Adrenal gland (tissue), 12 donors: ENCODE data around the gene SLC25A22. TPM values are rescaled to one million over a fixed set of nuclear protein-coding genes. Genes with fewer than 3 reads are reported as not detected.

Experiments used
- DNase-seq, 7 donors: peaks; one replicate each; pipeline ENCODE4 v3.0.0-alpha.2; 2019 to 2020
- H3K27ac ChIP-seq, 5 donors: fragments of 200-600 bp; sonication (generic) in 4 of 5; 1 replicate in 3 of 5; 2 replicates in 2 of 5; pipeline versions ENCODE4 v1.5.1 to v1.8.0; 2016 to 2020; ENCODE audit warnings: mild to moderate bottlenecking in 1 of 5
- H3K27me3 ChIP-seq: fragments of 200-600 bp; 2 replicates; pipeline ENCODE4 v1.8.0; 2021
- H3K36me3 ChIP-seq, 2 donors: fragments of 200-600 bp; replicated peaks in 1 of 2; 1 replicate in 1 of 2; 2 replicates in 1 of 2; pipeline versions ENCODE4 v1.5.1 to v1.8.0; 2018 to 2022
- H3K4me1 ChIP-seq, 2 donors: fragments of 200-600 bp; replicated peaks in 1 of 2; 1 replicate in 1 of 2; 2 replicates in 1 of 2; pipeline versions ENCODE4 v1.5.1 to v1.8.0; 2018 to 2021
- H3K4me3 ChIP-seq, 4 donors: fragments of 200-600 bp; sonication (generic) in 3 of 4; one replicate each; pipeline ENCODE4 v1.5.1; 2016 to 2018
- H3K9me3 ChIP-seq, 3 donors: fragments of 200-600 bp; sonication (generic) in 1 of 3; replicated peaks in 1 of 3; 1 replicate in 2 of 3; 2 replicates in 1 of 3; pipeline versions ENCODE4 v1.5.1 to v1.8.0; 2016 to 2021
- CTCF ChIP-seq, 6 experiments: fragments of 450-650 bp in 4 of 6; fragments of 200-600 bp in 2 of 6; sonication (generic) in 1 of 6; IDR thresholded peaks; 1 replicate in 5 of 6; 2 replicates in 1 of 6; pipeline versions ENCODE4 v1.5.1 to v1.8.0; 2016 to 2021; ENCODE audit warnings: antibody characterized with exemption in 6 of 6, mild to moderate bottlenecking in 2 of 6, moderate library complexity in 1 of 6
- POLR2A ChIP-seq, 2 donors: fragments of 450-650 bp; IDR thresholded peaks; one replicate each; pipeline ENCODE4 v1.6.1; 2017; ENCODE audit warnings: antibody characterized with exemption in 2 of 2, mild to moderate bottlenecking in 2 of 2, moderate library complexity in 1 of 2
- WGBS, 4 donors: extraction: QIAGEN DNeasy Blood & Tissue Kit in 2 of 4; methylation state at CpG; one replicate each; pipeline versions ENCODE4 v1.1.5 to v1.1.7; 2013 to 2017; 5-methylcytosine and 5-hydroxymethylcytosine counted together
- intact Hi-C, 2 donors: fragments of 100-400 bp; cut with DNase I; formaldehyde crosslinking; loops; one replicate each; pipeline versions ENCODE4 v1.14.1 to v1.15.0; 2022 to 2023
- polyA plus RNA-seq, 3 donors: library from polyadenylated mRNA; stranded (reverse); fragments of 200-250 nt in 2 of 3; fragments of 350-450 nt in 1 of 3; fragmentation: Illumina TruSeq in 1 of 3; extraction: RNeasy Lipid Tissue Mini Kit (QIAGEN cat#74804) in 1 of 3; gene quantifications; one replicate each; pipeline ENCODE4 v1.2.3, GENCODE V29; 2013 to 2014
- total RNA-seq, 9 donors: library from RNA; depleted of rRNA in 4 of 9; stranded (reverse); fragments of >200 nt in 4 of 9; fragments of 120-200 nt in 1 of 9; fragmentation: NEBNext Ultra II Directional in 1 of 9; extraction: Animal tissue kit (Norgen Biotek cat#: 25700) in 1 of 9; gene quantifications; one replicate each; pipeline versions ENCODE4 v1.1.0 to v1.2.4, GENCODE V29; 2013 to 2023
- donor health status: healthy with polysubstance abuse.
- donor health status: Bipolar disorder and iron deficiency.
- donor health status: DM: yes; HTN: yes; CAD: no.
- donor health status: DM: no; HTN: no; CAD: no.
- donor health status: DM: no; HTN: no; CAD: no.
- donor health status: DM: yes; HTN: yes; CAD: no.

The SLC25A22 gene
- total and polyA plus RNA-seq, 12 donors = 7.7 to 41.3 (median 15.3) TPM

DNA sequence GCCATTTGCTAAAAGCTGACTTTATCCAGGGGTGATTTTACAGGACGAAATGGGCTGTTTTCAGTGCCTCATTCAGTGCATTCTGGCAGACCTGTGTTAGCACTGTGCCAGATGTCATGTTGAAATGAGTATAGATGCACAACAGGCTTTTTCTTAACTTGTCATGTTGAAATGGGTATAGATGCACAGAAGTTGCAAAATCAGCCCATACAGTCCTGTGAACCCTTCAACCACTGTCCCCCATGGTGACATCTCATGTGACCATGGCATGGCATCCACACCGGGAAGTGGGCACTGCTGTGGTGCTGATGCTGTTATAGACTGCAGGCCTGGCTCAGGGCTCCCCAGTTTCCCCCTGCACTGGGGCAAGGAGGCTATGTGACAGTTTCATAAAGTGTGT is 48.4 kb downstream of the SLC25A22 start:
- TF ChIP-seq CTCF (IDR thresholded peaks at IDR 0.05) (no peak), POLR2A (IDR thresholded peaks at IDR 0.05) (no peak)
- Histone ChIP-seq H3K27me3 (no peaks in the 10 kb centered on the region), H3K9me3 (no peaks in the 10 kb centered on the region), H3K36me3 (no peaks in the 10 kb centered on the region), H3K4me1 (peaks cover 20 to 25% of the 10 kb centered on the region in 2 donors), H3K27ac (no peak overlapping the region), H3K4me3 (no peak overlapping the region)
- no peak for DNase-seq
- intact Hi-C loops = no loop called here
- WGBS, 4 donors = 57 to 76% (median 64%) methylated on average over 2 of the region's 2 CpGs

GRCh38 chr11:748007-748359 is 50.1 kb downstream of the SLC25A22 start:
- WGBS, 4 donors = 13 to 45% (median 21%) methylated on average over 6 to 18 of the region's 18 CpGs
- Histone ChIP-seq H3K4me3 (peak overlapping the region; percentile 35 to 90 (median 72)), H3K36me3 (no peaks in the 10 kb centered on the region), H3K27me3 (no peaks in the 10 kb centered on the region), H3K9me3 (no peaks in the 10 kb centered on the region), H3K4me1 (peaks cover 20 to 25% of the 10 kb centered on the region in 2 donors), H3K27ac (peak overlapping the region in 2 of 5 donors; percentile 79 to 87)
- TF ChIP-seq POLR2A (IDR thresholded peaks at IDR 0.05) (no peak), CTCF (IDR thresholded peaks at IDR 0.05) (no peak)
- DNase-seq = peak in 2 of 7 donors; percentile 22 to 37
- intact Hi-C loops = no loop called here

DNA sequence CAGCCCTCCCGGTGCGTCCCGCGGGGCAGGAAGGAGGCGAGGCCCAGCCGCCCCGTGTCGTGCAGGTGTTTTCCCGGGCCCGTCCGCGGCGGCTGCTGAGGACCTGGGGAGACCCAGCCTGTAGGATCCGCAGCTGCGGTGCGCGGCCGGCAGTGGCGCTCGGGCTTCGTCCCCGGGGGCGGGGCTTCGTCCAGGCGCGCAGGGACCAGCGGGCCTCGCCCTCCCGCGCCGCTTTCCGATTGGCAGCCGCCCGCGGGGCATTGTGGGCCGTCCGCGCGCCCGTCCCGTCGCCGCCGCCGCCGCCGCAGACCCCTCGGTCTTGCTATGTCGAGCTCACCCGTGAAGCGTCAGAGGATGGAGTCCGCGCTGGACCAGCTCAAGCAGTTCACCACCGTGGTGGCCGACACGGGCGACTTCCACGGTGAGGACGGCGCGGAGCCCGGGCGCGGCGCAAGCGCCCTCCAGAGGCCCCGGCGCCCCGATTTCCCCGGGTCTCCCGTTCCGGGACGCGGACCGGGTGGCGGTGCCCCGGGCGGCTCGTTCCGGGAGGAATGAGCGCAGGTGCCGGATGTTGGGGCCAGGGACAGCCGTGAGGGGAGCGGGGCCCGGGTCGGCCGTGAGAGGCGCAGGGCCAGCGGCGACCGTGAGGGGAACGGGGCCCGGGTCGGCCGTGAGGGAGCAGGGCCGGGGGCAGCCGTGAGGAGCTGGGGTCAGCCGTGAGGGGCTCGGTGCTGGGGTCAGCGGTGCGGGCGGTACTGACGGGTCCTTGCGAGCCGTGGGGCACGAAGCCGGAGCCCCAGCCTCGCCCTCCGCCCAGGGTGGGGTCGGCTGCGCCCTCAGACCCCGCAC is 50.7 kb downstream of the SLC25A22 start, which contains the start of gene TALDO1:
TSS of gene TALDO1 (plus strand) at position 307 of the 849 bp plus-strand sequence. CDS start at position 325, 18 bp downstream.
- Histone ChIP-seq H3K27me3 (no peaks in the 10 kb centered on the region), H3K27ac (peak within 1 kb of the TSS in 4 of 5 donors; percentile 56 to 87 (median 76)), H3K36me3 (no peaks in the 10 kb centered on the region), H3K9me3 (no peaks in the 10 kb centered on the region), H3K4me1 (peaks cover 20 to 25% of the 10 kb centered on the region in 2 donors), H3K4me3 (peak within 1 kb of the TSS; percentile 35 to 90 (median 72))
- 0 to 4% (median 1%) methylated on average over 5 to 112 of the region's 112 CpGs for WGBS, 4 donors
- TF ChIP-seq CTCF (IDR thresholded peaks at IDR 0.05) (peak in 4 of 6 experiments; percentile 7 to 34 (median 18)), POLR2A (IDR thresholded peaks at IDR 0.05) (peak; percentile 36 to 73)
- intact Hi-C loops = no loop called here
- DNase-seq = peak; percentile 88 to 94 (median 91)

DNA sequence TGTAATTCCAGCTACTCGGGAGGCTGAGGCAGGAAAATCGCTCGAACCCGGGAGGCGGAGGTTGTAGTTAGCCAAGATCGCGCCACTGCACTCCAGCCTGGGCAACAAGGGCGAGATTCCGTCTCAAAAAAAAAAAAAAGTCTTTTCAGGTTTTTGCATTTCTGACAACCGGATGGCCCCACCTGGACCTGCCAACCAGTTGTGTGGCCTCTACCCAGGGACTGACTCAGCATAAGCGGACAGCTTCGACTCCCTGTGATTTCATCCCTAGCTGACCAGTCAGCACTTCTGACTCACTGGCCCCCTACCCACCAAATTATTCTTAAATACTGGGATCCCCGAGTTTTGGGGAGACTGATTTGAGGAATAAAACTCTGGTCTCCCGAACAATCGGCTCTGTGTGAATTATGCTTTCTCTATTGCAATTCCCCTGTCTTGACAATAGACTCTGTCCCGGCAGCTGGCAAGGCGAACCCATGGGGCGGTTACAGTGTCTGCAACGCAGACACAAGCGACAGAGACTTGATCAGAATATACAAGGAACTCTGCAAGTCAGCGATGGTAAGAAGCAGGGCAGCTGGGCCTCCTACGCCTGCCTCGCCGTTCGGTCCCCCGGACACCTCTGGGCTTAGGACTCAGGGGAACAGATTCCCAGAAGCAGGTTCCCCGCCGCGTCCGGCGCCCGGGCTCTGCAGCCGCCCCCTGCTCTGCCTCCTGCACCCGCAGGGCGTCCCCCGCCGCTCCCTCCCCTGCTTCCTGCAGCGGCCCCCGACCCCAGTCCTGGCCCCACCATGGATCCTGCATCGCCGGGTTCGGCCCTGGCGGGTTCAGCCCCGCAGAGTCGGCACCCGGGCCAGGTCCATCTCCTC is 51.6 kb downstream of the SLC25A22 start:
- intact Hi-C loops = no loop called here

More for the DNA sequence above, 51.6 kb downstream of the SLC25A22 start:
- H3K27me3 ChIP-seq = no peaks in the 10 kb centered on the region
- WGBS, 4 donors = 22 to 51% (median 36%) methylated on average over 19 to 46 of the region's 46 CpGs
- DNase-seq = peak in 3 of 7 donors; percentile 29 to 47 (median 45)
- no peak for TF ChIP-seq CTCF (IDR thresholded peaks at IDR 0.05)
- no peak for TF ChIP-seq POLR2A (IDR thresholded peaks at IDR 0.05)
- no peaks in the 10 kb centered on the region for H3K36me3 ChIP-seq
- peak overlapping the region in 4 of 5 donors; percentile 56 to 87 (median 76) for H3K27ac ChIP-seq
- peak overlapping the region in 2 of 4 donors; percentile 35 to 84 for H3K4me3 ChIP-seq
- H3K4me1 ChIP-seq = peaks cover 20 to 25% of the 10 kb centered on the region in 2 donors
- H3K9me3 ChIP-seq = no peaks in the 10 kb centered on the region
